Stimulated activated CD4-positive, alpha-beta T cell treated with anti-CD3 and anti-CD28 coated beads, Interleukin-1b, Interleukin-23, amount 100 ng/mL, for 4 hours (primary cell): ENCODE measurements around the gene TACC2.
"Not testable (repeated sequence)": the region's sequence is repeated elsewhere in the genome, so short reads cannot be mapped to it uniquely, and the experiment has no call there.

ENCODE experiments used
- DNase-seq, 2 donors: peaks; one replicate each; pipeline ENCODE4 v3.0.0-alpha.2; 2020; ENCODE audit warnings: low read depth in 2 of 2

TACC2 gene

DNA sequence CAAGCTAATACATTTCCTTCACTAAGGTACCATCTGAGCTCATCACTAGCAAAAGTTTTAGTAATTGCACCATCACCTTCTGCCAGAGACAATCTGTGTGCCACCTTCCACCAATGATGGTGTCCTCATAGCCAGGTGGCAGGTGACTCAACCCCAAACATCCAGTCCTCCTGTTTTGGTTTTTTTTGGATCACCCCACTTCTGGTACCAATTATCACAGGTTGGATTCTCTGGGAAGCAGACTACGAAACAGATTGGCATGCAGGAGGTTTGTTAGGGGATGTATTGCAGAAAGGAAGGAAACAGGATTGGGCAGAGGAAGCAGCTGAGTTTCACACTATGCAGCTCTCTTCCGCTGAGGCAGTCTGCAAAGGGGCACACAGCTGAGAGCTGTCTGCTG lies 4.5 kb upstream of the TACC2 start:
- DNase-seq: no peak

DNA sequence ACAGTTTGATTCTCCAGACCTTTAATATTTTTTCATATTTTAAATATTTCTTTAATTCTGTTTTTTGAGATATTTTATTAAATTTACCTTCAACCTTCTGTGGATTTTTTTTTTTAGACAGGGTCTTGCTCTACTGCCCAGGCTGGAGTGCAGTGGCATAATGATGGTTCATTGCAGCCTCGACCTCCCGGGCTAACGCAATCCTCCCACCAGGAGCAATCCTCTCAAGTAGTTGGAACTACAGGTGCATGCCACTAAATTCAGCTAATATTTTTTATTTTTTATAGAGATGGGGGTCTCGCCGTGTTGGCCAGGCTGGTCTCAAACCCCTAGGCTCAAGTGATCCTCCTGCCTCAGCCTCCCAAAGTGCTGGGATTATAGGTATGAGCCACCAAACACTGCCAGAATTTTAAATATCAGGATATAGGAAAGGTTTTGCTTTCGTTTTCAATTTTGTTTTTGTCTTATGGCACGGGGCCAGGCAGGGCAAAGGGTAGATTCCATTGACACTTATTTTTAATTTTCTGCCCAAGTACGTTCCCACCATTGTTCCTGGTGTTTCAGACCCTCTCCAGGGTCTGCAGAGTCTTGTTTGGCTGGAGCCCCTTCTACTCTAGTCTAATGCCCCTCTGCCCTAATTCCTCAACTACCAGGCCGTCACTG lies 1.2 kb downstream of the TACC2 start:
- no peak for DNase-seq

DNA sequence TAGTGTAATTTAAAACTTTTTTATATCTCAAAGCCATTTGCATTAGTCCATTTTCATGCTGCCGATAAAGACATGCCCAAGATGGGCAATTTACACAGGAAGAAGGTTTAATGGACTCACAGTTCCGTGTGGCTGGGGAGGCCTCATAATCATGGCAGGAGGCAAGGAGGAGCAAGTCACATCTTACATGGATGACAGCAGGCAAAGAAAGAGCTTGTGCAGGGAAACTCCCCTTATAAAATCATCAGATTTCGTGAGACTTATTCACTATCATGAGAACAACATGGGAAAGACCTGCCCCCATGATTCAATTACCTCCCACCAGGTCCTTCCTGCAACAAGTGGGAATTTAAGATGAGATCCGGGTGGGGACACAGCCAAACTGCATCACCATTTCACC lies 2.8 kb downstream of the TACC2 start:
- not testable (repeated sequence) for DNase-seq

DNA sequence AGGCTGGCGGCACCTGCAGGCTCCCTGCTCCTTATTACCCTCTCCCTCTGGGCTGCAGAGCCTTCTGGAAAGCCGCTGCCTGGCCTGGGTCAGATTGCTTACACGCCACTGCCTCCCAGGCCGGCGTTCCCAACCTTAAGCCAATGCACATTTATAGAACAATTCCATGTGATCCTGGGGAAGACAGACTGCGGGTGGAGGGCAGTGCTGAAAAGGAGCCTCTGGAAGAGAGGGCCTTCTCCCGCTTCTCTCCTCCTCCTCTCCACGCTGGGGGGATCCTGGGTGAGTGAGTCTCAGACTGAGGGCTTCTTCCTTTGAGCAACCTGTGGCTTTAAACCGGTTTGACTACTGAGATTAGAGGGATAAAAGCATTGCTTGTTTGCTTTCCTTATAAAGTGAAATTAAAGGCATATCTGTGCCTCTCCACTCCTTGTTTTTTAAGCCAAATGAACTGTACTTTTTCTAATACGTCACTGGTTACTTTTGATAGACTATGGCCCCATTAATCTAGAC lies 5.5 kb downstream of the TACC2 start:
- no peak for DNase-seq

DNA sequence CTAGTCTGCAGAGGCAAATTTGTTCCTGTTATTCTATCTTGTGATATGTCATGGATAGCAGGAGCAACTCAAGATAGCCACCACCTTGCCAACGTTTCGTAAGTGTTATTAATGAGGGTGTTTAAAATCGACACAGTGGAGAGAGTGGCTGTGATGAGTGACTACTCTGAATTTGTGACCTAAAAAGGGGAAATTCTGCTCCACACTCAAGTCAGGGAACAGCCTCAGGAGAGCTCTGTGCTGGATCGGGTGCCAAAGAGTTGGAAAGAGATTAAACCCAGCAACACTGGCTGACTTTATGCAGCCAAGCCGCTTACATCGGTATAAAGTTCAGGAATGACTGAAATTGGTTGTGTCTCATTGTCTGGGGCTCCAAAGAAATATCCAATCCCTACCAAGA lies 9.5 kb downstream of the TACC2 start:
- DNase-seq: no peak

DNA sequence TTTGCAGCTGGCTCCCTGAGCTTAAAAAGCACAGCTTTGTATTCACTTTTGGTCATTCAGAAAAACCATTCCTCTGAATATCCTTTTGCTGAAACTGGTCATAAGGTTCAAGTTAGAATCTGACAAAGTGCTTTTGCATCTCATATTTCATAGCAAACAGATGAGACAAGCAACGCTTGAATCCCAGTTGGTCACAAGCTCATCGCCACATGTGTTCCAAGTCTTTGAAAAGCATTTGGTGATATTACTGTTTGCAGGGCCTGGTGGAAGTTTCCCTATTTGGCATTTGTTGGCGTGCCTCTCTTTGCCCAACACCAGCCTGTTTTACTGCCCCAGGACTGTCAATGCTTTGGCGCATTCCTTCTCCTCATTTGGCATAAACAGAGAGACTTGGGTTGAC lies 10.3 kb downstream of the TACC2 start:
- DNase-seq: no peak

DNA sequence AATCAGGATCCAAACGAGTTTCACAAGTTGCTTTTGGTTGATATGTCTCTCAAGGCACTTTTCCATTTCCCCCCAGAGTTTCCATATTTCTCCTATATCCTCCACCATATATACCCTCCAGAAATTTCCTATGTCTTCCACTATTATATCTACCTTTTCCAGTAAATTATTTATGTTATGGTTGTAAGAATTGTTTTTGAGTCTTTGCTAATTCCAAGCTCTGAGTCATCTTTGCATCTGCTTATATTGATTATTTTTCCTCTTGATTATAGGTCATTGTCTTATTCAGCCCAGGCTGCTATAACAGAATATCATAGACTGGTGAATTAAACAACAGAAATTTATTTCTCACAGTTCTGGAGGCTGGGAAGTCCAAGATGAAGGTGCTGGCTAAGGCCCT lies 12.7 kb downstream of the TACC2 start:
- no peak for DNase-seq

DNA sequence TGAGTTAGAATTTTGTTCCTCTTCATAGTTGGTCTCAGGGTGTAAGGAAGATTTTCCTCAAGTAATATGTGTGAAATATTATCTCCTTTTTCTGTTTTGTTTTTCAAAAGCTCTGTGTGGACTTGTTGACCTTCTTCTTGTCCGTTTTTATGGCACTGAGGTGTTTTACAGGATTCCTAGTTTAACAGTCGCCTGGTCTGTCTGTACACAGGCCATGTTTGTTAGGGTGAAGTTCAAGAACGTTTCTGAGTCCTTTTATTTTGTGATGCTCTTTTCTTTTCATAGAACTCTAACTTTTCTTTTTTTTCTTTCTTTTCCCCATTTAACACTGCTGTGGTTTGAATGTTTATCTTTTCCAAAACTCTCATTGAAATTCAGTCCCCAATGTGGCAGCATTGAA lies 18.5 kb downstream of the TACC2 start:
- no peak for DNase-seq

DNA sequence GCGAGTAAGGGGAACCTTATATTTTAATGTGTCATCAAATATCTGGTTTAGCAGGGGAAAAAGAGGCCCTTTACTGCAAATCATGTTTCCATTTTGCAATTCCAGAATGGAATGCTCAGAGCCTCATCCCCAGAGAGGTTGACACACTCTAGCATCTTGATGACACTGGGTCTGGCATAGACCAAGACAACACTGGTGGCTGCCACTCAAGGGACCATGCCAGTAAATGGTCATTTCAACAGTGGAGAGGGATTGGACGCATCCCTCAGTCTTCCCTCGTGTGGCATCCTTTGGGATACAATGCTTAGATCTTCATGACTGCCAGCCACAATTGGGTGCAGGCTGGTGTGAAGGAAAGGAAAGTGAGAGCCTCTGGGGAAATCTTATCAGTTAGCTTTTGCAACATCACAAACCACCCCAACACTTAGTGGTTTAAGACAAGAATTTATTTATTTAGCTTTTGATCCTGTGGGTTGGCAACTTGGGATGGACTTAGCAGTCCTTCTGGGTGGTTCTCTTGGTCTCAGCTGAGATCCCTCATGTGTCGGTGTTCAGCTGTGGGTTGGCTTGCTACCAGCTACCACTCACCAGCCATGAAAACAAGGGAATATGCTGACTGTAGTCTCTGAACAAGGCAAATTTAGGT lies 21.6 kb downstream of the TACC2 start:
- DNase-seq: no peak

DNA sequence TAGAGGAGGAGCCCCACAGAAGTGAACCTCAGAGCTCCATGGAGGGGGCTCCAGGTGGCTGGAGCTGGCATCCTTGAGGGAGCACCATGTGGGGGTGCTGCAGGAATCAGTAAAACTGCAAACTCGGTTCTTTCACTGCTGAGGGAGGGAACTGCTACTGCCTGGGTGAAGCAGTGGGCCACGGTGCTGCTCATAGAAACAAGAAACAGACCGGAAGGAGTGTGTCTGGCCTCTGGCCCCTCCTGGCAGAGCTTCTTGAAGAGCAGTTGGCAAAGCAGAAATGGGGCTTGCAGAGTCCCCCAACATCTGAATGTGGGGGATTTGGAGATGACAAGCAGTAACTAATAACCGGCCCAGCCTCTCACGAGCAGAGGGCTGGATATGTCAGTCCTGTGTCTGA lies 23.8 kb downstream of the TACC2 start:
- DNase-seq: no peak

DNA sequence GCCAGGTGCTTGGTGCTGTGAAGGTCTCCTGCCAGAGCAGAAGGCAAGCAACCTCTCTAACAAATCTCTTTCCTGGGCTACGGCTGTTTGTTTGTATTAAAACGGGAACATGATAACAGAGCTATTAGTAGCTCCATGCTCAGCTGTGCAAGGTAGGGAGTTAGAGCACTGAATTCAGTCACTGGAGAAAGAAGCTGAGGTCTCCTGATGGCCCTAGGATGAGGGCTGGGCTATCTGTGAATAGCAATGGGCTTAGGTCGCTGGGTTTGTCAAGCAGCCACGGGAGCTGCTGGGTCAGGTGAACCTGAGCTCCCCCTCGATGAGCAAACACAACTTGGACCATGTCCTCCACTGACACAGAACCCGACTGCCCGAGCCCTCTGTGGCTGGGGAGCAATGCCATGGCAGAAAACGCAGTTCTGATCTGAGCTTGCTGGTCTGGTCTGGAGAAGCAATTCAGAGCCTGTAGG lies 24.4 kb downstream of the TACC2 start:
- no peak for DNase-seq

DNA sequence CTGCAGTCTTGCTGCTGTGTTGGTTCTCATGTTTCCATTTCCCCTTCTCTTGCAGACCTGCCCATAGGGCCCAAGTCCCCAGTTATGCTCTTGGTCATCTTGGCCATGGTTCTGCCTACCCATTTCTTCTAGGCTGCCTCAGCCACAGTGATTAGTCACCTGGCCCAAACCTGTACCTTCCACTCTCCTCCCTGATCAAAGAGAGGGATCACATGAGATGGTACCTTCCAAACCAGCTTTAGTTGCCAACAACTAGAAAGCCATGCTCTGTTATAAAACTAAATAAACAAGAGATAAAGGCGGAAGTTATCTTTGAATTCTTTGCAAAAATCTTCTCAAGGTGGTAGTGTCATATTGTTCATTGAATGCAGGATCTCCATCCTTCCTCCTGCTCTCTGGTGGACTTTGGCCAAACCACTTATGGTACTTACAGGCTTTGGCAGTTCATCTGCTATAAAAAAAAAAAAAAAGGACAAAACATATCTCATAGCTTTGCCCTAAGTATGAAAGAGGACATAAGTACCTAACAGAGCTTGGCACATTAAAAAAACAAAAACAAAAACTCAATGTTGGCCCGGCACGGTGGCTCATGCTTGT lies 25.8 kb downstream of the TACC2 start:
- DNase-seq: no peak

DNA sequence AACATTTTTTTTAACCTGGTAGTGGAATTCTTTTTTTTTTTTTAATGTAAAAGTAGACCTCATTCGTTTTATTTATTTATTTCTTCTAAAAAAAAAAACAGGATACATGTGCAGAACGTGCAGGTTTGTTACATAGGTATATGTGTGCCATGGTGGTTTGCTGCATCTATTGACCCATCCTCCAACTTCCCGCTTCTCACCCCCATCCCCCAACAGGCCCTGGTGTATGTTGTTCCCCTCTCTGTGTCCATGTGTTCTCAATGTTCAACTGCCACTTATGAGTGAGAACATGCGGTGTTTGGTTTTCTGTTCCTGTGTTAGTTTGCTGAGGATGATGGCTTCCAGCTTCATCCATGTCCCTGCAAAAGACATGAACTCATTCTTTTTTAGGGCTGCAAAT lies 29.0 kb downstream of the TACC2 start:
- not testable (repeated sequence) for DNase-seq

DNA sequence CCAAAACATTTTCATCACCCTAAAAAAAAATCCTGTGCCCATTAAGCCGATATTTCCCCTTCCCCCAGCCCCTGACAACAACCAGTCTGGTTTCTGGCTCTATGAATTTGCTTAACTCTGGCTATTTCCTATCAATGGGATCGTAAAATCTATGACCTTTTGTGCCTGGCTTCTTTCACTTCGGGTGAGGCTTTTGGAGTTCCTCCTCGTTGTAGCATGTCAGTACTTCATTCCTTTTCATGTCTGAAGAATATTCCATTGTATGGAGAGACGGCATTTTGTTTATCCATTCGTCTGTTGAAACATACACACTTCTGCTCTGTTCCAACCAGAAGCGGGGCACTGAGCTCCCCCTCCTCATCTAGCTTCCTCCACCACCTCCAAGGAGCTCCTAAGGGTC lies 29.5 kb downstream of the TACC2 start:
- no peak for DNase-seq

DNA sequence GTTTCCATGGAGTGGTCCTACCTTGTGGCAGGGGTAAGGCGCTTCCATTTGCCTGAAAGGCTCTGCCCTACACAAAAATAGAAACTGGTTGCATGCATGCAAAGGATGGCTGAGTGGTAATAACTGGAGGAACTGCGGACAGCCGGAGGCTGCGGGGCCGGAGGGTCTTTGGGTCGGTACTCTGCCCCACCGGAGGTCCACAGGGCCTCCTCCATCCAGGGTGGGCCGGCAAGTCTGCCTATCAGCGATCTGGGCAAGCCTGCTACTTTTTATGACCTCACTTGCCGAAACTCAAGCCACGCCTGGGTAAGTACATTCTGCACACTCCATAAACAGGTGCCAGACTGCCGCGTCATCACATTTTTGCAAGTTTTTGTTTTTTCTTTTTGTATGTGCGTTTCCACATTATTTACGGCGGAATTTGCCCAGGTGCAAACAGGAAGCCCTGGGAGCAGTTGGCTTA lies 30.0 kb downstream of the TACC2 start:
- DNase-seq: no peak

DNA sequence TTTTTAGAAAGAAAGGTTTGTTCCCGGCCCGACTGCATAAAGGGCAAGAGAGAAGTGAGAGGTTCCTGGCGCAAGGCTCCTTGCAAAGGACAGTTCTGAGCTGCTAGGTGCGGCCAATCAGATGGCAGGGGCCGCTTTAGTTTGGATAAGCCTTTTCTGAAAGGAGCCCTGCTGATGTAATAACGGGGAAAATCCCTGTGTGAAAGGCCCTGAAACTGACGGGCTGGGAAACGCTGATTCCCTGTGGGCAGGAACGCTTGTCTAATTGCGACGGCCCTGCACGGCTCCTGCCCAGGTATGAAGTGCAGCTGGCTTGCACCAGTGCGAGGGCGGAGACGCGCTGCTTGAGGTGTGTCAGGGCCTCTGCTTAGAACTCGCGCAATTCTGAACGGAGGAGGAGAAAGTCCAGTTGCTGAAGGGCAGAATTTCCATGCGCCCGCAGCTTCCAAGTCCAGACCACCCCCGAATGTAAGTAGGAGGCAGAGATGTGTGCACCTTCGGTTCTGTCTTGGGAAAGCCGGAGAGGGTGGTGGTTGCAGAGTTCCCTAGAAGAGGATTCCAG lies 30.5 kb downstream of the TACC2 start:
- no peak for DNase-seq

DNA sequence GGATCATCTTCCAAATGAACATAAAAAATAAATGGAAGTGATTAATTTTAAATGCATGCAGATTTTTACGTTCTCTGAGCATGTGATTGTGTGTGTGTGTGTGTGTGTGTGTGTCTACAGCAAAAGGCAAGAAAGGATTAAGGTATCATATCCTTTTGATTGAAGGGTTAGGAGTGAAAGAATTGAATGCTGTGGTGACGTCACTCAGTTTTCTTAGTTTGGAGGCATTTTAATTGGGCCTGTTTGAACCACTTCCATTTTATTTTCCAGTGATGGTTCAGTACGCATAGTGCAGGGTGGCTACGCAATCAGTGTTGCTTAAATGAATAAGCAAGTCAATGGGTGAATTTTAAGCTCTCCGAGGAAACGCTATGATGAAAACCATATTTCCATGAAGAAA lies 31.3 kb downstream of the TACC2 start:
- DNase-seq: no peak

DNA sequence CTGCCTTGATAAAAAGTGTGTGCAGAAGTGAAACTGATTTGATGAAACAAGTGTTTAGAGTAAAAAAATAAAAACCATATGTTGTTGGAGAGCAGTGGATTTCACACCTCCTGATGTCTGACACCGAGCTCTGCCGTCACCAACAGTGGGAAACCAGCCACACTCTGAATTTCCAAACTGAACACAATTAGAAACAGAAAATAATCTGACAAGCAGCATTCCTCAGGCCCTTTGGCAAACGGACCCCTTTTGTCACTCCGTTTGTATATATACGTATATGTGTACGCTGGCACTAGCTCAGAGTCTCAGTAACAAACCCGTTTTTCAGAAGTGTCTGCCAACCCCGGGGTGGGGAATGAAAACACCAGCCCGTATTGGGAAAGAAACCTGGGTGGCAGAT lies 32.4 kb downstream of the TACC2 start:
- DNase-seq: no peak

DNA sequence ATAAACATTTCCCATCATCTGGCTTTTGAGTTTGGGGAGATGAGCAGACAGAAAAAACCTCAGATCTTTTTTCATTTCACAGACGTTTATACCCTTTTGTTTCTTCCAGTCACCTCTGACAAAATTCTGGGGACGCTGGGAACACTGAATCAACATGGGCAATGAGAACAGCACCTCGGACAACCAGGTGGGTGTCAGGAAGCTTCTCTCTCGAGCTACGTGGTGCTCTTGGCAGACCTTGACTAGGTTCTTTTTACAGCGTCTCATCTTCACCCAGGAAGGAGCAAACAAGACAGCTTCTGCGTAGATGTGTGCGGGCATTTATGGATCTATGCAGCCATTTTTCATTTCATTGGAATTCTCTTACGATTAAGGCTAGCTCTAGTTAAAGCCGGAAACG lies 32.9 kb downstream of the TACC2 start:
- no peak for DNase-seq

DNA sequence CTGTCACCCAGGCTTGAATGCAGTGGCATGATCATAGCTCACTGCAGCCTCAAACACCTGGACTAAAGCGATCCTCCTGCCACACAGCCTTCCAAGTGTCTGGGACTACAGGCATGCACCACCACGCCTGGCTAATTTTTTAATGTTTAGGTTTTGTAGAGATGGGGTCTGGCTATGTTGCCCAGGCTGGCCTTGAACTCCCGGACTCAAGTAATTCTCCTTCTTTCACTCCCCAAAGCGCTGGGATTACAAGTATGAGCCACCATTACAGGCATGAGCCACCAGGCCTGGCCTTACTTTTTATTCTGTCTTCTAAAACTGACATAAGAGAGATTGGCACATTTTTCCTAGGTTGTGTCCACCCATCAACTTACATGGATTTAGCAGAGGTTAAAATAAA lies 33.3 kb downstream of the TACC2 start:
- DNase-seq: no peak

DNA sequence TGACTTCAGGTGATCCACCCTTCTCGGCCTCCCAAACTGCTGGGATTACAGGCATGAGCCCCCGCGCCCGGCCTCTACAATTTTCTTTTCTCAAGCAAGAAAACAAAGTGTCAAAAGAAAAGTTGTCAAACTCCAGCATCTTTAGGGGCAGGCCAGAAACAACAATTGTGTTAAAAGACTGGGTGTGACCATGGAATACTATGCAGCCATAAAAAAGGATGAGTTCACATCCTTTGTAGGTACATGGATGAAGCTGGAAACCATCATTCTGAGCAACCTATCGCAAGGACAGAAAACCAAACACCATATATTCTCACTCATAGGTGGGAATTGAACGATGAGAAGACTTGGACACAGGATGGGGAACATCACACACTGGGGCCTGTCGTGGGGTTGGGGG lies 34.3 kb downstream of the TACC2 start:
- not testable (repeated sequence) for DNase-seq

DNA sequence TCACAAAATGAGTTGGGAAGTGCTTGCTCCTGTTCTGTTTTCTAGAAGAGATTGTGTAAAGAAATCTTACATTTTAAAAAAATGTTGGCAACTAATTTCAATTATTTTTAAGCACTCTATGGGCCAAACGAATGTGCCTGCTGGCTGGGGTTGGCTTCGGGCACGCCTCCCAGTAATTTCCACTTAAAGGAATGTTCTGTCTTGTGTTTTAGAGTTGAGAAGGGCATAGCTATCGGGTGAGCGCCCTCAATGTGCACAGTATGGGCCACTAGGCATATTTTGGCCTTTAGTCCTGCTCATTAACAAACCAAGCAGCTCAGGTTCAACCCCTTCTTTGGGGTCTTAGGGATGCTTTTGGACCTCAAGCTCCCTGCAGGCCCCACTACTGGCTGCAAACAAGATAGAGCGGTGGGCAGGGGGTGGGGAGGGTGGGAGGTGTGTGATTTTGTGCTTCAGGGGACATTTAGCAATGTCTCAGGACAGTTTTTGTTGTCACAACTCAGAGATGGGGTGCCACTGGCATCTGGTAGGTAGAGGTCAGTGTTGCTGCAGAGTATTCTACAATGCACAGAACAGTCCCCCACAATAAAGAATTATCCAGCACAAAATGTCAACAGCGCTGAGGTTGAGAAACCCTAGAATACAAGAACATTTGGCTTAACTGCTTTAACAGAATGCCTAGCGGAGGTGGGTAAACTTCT lies 40.7 kb downstream of the TACC2 start:
- DNase-seq: no peak
